Mesendoderm (in vitro differentiated cells): ENCODE results near the gene FOXS1. TPM values are rescaled to one million over a fixed set of nuclear protein-coding genes. Genes with fewer than 3 reads are reported as not detected.

Experiments
- DNase-seq: peaks from one replicate; pipeline ENCODE4 v3.0.0; 2013
- H2AK5ac ChIP-seq: 2 replicates; pipeline ENCODE4 v1.6.1; 2013; ENCODE audit warnings: low read length, inconsistent platforms
- H2BK120ac ChIP-seq: 2 replicates; pipeline ENCODE4 v1.6.1; 2013; ENCODE audit warnings: low read depth, mild to moderate bottlenecking, low read length, moderate library complexity, mixed read lengths
- H2BK15ac ChIP-seq: replicated peaks from 2 replicates; pipeline ENCODE4 v1.6.1; 2013; ENCODE audit warnings: low read depth, mild to moderate bottlenecking, moderate library complexity
- H2BK5ac ChIP-seq: 2 replicates; pipeline ENCODE4 v1.6.1; 2013; ENCODE audit warnings: low read length, inconsistent platforms
- H3K18ac ChIP-seq: 2 replicates; pipeline ENCODE4 v1.6.1; 2013; ENCODE audit warnings: mild to moderate bottlenecking, low read length, mixed read lengths
- H3K23ac ChIP-seq: one replicate; pipeline ENCODE4 v1.6.1; 2013; ENCODE audit warnings: low read length
- H3K27ac ChIP-seq: 2 replicates; pipeline ENCODE4 v1.5.1; 2013; ENCODE audit warnings: low read depth, mild to moderate bottlenecking, inconsistent platforms, low read length, moderate library complexity
- H3K27me3 ChIP-seq: 2 replicates; pipeline ENCODE4 v1.6.1; 2013; ENCODE audit warnings: low read length, control low read depth, mild to moderate bottlenecking, inconsistent platforms; ENCODE audit not compliant: insufficient read depth, poor library complexity
- H3K36me3 ChIP-seq: 2 replicates; pipeline ENCODE4 v1.6.1; 2013; ENCODE audit warnings: low read length, inconsistent platforms; ENCODE audit not compliant: control insufficient read depth, insufficient read depth
- H3K4ac ChIP-seq: one replicate; pipeline ENCODE4 v1.6.1; 2013; ENCODE audit warnings: low read depth, mild to moderate bottlenecking, low read length, moderate library complexity
- H3K4me1 ChIP-seq: 2 replicates; pipeline ENCODE4 v1.6.1; 2013; ENCODE audit warnings: low read depth, low read length, inconsistent platforms; ENCODE audit not compliant: control insufficient read depth
- H3K4me2 ChIP-seq: 2 replicates; pipeline ENCODE4 v1.6.1; 2013; ENCODE audit warnings: low read length
- H3K4me3 ChIP-seq: 2 replicates; pipeline ENCODE4 v1.5.1; 2013; ENCODE audit warnings: mild to moderate bottlenecking, low read length
- H3K56ac ChIP-seq: one replicate; pipeline ENCODE4 v1.6.1; 2013; ENCODE audit warnings: low read length
- H3K79me1 ChIP-seq: 2 replicates; pipeline ENCODE4 v1.6.1; 2013; ENCODE audit warnings: low read length, inconsistent platforms
- H3K79me2 ChIP-seq: 2 replicates; pipeline ENCODE4 v1.6.1; 2013; ENCODE audit warnings: mild to moderate bottlenecking, low read length; ENCODE audit not compliant: control insufficient read depth, insufficient read depth
- H3K9ac ChIP-seq: 2 replicates; pipeline ENCODE4 v1.6.1; 2013; ENCODE audit warnings: low read length, inconsistent platforms
- H4K5ac ChIP-seq: one replicate; pipeline ENCODE4 v1.6.1; 2013; ENCODE audit warnings: low read length
- H4K8ac ChIP-seq: one replicate; pipeline ENCODE4 v1.6.1; 2013; ENCODE audit warnings: low read depth, mild to moderate bottlenecking, control low read depth, low read length, moderate library complexity
- WGBS: extraction: QIAGEN DNeasy Blood & Tissue Kit; methylation state at CpG from one replicate; pipeline ENCODE4 v1.1.7; 2013; ENCODE audit warnings: low lambda C conversion rate, missing lambda C conversion rate; ENCODE audit not compliant: insufficient coverage; ENCODE audit errors: extremely low coverage; 5-methylcytosine and 5-hydroxymethylcytosine counted together
- small RNA-seq: library from polyadenylated mRNA; stranded (forward); fragments of <200 nt; extraction: miRNeasy Mini kit (QIAGEN cat#:217004); gene quantifications from one replicate; pipeline ENCODE3, GENCODE V24; 2013; ENCODE audit not compliant: insufficient read depth

The FOXS1 gene

GRCh38 chr20:31797364-31797763 lies 48.0 kb downstream of the FOXS1 start:
- no peaks in the 10 kb centered on the region for H3K4me1 ChIP-seq
- H2BK5ac ChIP-seq = no peak overlapping the region
- no peak overlapping the region for H2BK15ac ChIP-seq
- H2AK5ac ChIP-seq = no peak overlapping the region
- H3K4me3 ChIP-seq = no peak overlapping the region
- no peaks in the 10 kb centered on the region for H3K79me2 ChIP-seq
- H3K56ac ChIP-seq = no peak overlapping the region
- H3K36me3 ChIP-seq = peaks cover 19% of the 10 kb centered on the region
- DNase-seq = no peak
- no peak overlapping the region for H4K8ac ChIP-seq
- H3K79me1 ChIP-seq = no peaks in the 10 kb centered on the region
- H3K27ac ChIP-seq = no peak overlapping the region
- H3K4ac ChIP-seq = no peak overlapping the region
- no peak overlapping the region for H2BK120ac ChIP-seq
- no peak overlapping the region for H3K9ac ChIP-seq
- no peak overlapping the region for H3K18ac ChIP-seq
- no peak overlapping the region for H4K5ac ChIP-seq
- H3K4me2 ChIP-seq = no peak overlapping the region
- no CpG with 5 or more reads among the region's 3 CpGs for WGBS
- H3K27me3 ChIP-seq = no peaks in the 10 kb centered on the region
- H3K23ac ChIP-seq = no peak overlapping the region

Small RNAs within 50 kb of the gene (small RNA-seq; reads per million reads assigned to genes)
- not detected for gene AL160175.1
